ENCODE measurements around the gene LITAF. TPM values are rescaled to one million over a fixed set of nuclear protein-coding genes. Genes with fewer than 3 reads are reported as not detected.

LITAF gene
- total RNA-seq, 1 experiment from 2014 or later, result 73.0 TPM

GRCh38 chr16:11624636-11625607, 38.2 kb upstream of the LITAF start (continued):
- TF ChIP-seq SP1 (CRISPR knock-in tag; conservative IDR thresholded peaks at IDR 0.05) (no peak), ZNF416 (CRISPR knock-in tag; IDR thresholded peaks at IDR 0.05) (no peak), CBFB (CRISPR knock-in tag; IDR thresholded peaks at IDR 0.05; ENCODE audit: low read depth) (no peak), ZNF281 (CRISPR knock-in tag; IDR thresholded peaks at IDR 0.05) (no peak), FOXJ3 (CRISPR knock-in tag; IDR thresholded peaks at IDR 0.05; ENCODE audit: borderline replicate concordance) (no peak), ZNF138 (CRISPR knock-in tag; conservative IDR thresholded peaks at IDR 0.05) (no peak), OVOL2 (CRISPR knock-in tag; IDR thresholded peaks at IDR 0.05; ENCODE audit: borderline replicate concordance) (no peak), ZNF219 (CRISPR knock-in tag; IDR thresholded peaks at IDR 0.05; ENCODE audit: borderline replicate concordance) (no peak)

- TF ChIP-seq E2F5 (CRISPR knock-in tag; IDR thresholded peaks at IDR 0.05), result no peak
- TF ChIP-seq RELA (CRISPR knock-in tag; IDR thresholded peaks at IDR 0.05; ENCODE audit: borderline replicate concordance), result no peak
- TF ChIP-seq SOX15 (CRISPR knock-in tag; IDR thresholded peaks at IDR 0.05), result no peak
- TF ChIP-seq IRF2 (CRISPR knock-in tag; IDR thresholded peaks at IDR 0.05; ENCODE audit: borderline replicate concordance, low read depth), result no peak
- no peak for TF ChIP-seq GABPB1 (CRISPR knock-in tag; IDR thresholded peaks at IDR 0.05)
- no peak for TF ChIP-seq GTF2I (CRISPR knock-in tag; conservative IDR thresholded peaks at IDR 0.05)
- TF ChIP-seq NR3C1 (CRISPR knock-in tag; conservative IDR thresholded peaks at IDR 0.05; ENCODE audit: low read depth), result no peak
- Mint-ChIP-seq H3K27ac (no peak overlapping the region), H3K36me3 (no peaks in the 10 kb centered on the region), H3K27me3 (ENCODE audit: low read depth) (peaks cover 11% of the 10 kb centered on the region), H3K9me3 (peaks cover 9% of the 10 kb centered on the region), H3K4me3 (no peak overlapping the region), H3K4me1 (peaks cover 6% of the 10 kb centered on the region; the same call in 1 of the 2 replicates)
- CTCF ChIA-PET, result no interaction called here
- DNase-seq (ENCODE audit: low spot score) (no peak), ATAC-seq (no peak)
- POLR2A ChIA-PET, result no interaction called here
These were observed 37.5 kb upstream of the LITAF start for GRCh38 chr16:11624205-11624604.

GRCh38 chr16:11621920-11622651, 35.4 kb upstream of the LITAF start:
- no peak for TF ChIP-seq TP53 (CRISPR knock-in tag; IDR thresholded peaks at IDR 0.05)
- no peak for TF ChIP-seq SMAD3 (CRISPR knock-in tag; IDR thresholded peaks at IDR 0.05; ENCODE audit: borderline replicate concordance)
- no peak for TF ChIP-seq GABPB1 (CRISPR knock-in tag; IDR thresholded peaks at IDR 0.05)
- no peak for TF ChIP-seq OVOL2 (CRISPR knock-in tag; IDR thresholded peaks at IDR 0.05; ENCODE audit: borderline replicate concordance)
- no peak for TF ChIP-seq FOXP1 (CRISPR knock-in tag; IDR thresholded peaks at IDR 0.05; ENCODE audit: borderline replicate concordance)
- no peak for TF ChIP-seq JAZF1 (CRISPR knock-in tag; IDR thresholded peaks at IDR 0.05)
- TF ChIP-seq RORB (CRISPR knock-in tag; IDR thresholded peaks at IDR 0.05), result no peak
- no peak for TF ChIP-seq ZNF512 (CRISPR knock-in tag; IDR thresholded peaks at IDR 0.05; ENCODE audit: borderline replicate concordance)
- TF ChIP-seq USF1 (CRISPR knock-in tag; IDR thresholded peaks at IDR 0.05), result no peak
- TF ChIP-seq RELA (CRISPR knock-in tag; IDR thresholded peaks at IDR 0.05; ENCODE audit: borderline replicate concordance), result no peak
- Mint-ChIP-seq H3K9me3 (peaks cover 9% of the 10 kb centered on the region), H3K4me3 (no peak overlapping the region), H3K27ac (no peak overlapping the region), H3K4me1 (peaks cover 8% of the 10 kb centered on the region), H3K36me3 (no peaks in the 10 kb centered on the region), H3K27me3 (ENCODE audit: low read depth) (peaks cover 21% of the 10 kb centered on the region)
- CTCF ChIA-PET, result interaction anchor here (1.0 to 1.6 kb wide), 5 partner anchors 14 to 90 kb away, joined by 3 to 7 read pairs (median 4); no protein-coding TSS in a partner anchor
- DNase-seq (ENCODE audit: low spot score) (no peak), ATAC-seq (no peak; the same call in 1 of the 2 replicates)
- POLR2A ChIA-PET, result no interaction called here
